Activated T-cell treated with anti-CD3 and anti-CD28 coated beads, Interleukin-2, amount 50 U/mL, for 1 hour (primary cell): ENCODE results near the gene TNFRSF21.
"Not testable (repeated sequence)": the region's sequence is repeated elsewhere in the genome, so short reads cannot be mapped to it uniquely, and the experiment has no call there.

Experiments
- DNase-seq: peaks from one replicate; pipeline ENCODE4 v3.0.0-alpha.2; 2020

The TNFRSF21 gene

DNA sequence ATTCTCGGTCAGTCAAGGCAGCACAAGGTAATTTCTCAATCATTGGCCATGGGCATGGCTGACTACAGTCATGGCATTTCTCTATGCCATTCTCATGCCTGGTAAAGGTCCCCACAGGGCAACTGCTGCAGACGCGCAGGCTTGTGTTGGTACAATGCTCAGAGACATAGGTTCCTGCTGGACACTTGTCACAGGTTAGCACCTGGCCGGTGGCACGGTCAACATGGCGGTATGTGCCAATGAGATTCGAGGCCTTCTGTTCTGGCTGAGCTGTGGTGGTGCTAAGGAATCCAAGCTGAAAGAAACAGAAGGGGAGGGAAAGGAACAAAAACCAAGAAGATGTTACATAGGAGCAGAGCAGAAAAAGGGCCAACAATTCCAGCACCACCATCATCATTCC, 23.4 kb downstream of the TNFRSF21 start:
- DNase-seq: no peak

- DNase-seq: no peak
Measured at GRCh38 chr6:47283993-47284392, 25.7 kb downstream of the TNFRSF21 start.

- DNase-seq: no peak
Measured at GRCh38 chr6:47278545-47278944, 31.2 kb downstream of the TNFRSF21 start.

GRCh38 chr6:47277702-47278101, 32.0 kb downstream of the TNFRSF21 start:
- DNase-seq: no peak

GRCh38 chr6:47276377-47276776, 33.3 kb downstream of the TNFRSF21 start:
- DNase-seq: no peak

DNA sequence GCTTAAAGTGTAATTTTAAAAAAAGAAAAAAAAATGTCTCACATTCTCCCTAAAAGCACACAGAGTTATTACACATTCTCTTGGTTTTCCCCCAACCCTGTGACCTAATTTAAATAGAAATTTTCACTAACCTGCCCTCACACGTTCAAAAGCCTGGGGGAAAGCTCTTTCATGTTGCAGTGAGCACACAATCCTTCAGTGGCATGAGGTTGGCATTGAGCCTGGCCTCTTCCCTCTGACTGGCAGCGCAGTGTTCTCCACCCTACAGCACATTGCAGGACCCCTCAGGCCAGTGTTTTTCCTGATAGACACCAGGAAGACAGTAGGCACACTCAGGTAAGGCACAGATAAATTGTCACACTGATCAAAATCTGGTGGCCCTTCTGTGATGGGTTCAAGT, 34.1 kb downstream of the TNFRSF21 start:
- no peak for DNase-seq

GRCh38 chr6:47275132-47275531, 34.6 kb downstream of the TNFRSF21 start:
- not testable (repeated sequence) for DNase-seq

GRCh38 chr6:47268572-47269187, 41.0 kb downstream of the TNFRSF21 start:
- DNase-seq: no peak

- DNase-seq: no peak
Measured at GRCh38 chr6:47267301-47267700, 42.4 kb downstream of the TNFRSF21 start.

GRCh38 chr6:47265971-47266370, 43.7 kb downstream of the TNFRSF21 start:
- no peak for DNase-seq

DNA sequence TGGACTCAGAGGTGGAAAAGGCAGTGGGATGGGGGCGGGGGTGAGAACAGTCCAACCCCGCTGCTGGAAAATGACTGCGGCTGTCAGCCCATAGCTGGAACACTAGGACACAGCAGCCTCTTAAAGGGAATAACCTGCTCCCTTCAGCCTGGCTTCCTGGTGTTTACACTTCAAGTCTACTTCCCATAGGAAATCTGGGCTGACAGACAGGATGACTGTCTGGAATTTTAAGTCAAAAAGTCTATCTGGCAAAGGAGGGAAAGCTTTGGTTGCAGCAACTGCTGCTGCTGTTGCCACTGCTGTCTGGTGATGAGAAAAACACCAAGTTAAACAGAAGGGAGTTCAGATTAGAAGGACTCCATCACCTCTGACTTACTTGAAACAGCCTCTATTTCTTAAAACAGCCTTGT, 44.9 kb downstream of the TNFRSF21 start:
- DNase-seq: no peak

- no peak for DNase-seq
Measured at GRCh38 chr6:47263268-47263667, 46.4 kb downstream of the TNFRSF21 start.

DNA sequence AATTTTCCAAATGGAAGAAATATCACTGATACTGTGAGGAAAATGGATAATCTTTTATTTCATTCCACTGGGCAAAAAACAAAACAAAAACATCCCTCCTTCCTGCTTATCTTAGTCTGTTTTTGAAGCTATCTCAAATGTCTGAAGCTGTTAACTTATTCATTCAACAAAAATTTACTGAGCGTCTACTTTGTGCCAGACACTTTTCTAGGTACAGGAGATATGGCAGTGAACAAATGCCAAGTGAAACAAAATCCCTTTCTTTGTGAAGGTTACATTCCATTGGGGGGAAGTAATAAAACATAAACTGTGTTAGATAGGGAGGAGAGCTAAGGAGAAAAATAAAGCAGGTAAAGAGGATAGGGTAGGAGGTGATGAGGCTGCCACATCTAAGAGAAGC, 47.5 kb downstream of the TNFRSF21 start:
- no peak for DNase-seq

DNA sequence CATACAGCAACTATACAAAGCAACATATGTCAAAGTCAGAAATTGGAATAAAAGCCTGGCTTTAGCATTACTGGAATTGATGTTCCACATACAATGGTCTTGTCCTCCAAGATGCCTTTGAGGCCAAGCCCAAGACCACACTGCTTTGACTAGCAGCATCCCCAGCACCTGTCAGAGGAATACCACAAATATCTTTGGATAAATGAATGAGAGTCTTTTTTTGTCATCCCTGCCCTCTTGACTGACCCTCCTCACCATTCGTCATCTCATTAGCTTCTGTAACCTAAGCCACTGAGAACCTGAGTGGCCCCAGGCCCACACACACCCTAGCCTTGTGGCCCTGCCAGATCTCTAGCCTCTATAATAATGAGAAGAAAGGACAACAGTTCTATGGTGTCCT, 48.5 kb downstream of the TNFRSF21 start:
- no peak for DNase-seq

- DNase-seq: no peak
Measured at GRCh38 chr6:47260021-47260420, 49.7 kb downstream of the TNFRSF21 start.

DNA sequence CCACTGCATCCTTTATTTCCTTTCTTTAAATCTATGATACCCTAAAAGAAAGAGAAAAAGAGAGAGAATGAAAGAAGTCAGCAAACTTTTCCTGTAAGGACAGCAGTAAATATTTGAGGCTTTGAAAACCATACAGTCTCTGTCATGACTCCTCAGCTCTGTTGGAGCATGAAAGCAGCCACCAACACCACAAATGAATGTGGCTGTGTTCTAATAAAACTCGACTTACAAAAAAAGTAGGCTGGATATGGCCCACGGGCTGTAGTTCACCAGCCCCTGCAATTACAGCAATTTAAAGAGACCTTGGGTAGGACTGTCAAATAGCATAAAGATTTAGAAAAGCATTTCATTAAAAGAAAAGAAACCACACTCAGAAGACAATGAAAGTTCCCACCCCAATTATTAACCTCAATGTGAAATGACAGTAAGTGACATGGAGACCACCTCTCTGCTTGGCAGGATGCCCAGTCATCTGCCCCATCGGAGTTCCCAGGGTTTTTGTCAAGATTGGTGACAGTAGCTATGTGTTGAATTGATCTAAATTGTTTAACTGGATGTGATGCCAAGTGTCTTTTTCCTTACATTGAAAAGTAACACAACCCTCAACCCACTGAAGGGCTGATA, 50.9 kb downstream of the TNFRSF21 start:
- DNase-seq: no peak

GRCh38 chr6:47256981-47257730, 52.5 kb downstream of the TNFRSF21 start:
- DNase-seq: no peak

DNA sequence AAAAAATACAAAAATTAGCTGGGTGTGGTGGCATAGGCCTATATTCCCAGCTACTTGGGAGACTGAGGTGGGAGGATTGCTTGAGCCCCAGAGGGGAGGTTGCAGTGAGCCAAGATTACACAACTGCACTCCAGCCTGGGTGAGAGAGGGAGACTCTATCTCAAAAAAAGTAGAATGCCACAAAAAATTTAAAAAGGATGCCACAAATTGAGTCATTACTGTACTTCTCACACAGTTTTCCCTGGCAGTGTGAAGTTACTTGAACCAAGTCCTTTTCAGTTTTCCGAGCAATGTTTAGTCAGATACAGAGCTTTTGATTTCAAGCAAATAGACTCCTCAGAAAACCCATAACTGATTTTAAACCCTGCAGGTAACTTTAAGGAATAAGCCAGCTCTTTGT, 53.3 kb downstream of the TNFRSF21 start:
- DNase-seq: no peak

GRCh38 chr6:47254906-47255305, 54.8 kb downstream of the TNFRSF21 start:
- DNase-seq: no peak

GRCh38 chr6:47254051-47254450, 55.7 kb downstream of the TNFRSF21 start:
- no peak for DNase-seq

- DNase-seq: no peak
Measured at GRCh38 chr6:47253136-47253535, 56.6 kb downstream of the TNFRSF21 start.

DNA sequence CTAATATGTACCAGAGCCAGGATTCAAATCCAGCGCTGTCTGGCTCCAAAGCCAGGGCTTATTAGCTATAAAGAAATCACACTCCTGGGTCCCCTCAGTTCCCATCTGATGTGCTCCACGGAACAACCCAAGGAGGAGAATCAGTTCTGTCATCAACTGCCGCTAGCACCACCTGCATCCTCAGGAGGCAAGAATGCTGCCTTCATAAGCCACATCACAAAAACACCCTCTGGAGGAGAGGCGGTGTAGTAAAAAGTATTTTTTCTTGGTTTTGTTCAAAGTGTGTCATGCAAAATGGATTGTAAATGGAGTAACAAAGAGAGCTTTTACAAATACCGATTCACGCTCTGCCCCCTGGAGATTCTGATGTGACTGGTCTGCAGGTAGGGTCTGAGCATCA, 57.1 kb downstream of the TNFRSF21 start:
- no peak for DNase-seq

- DNase-seq: no peak
Measured at GRCh38 chr6:47251396-47251795, 58.3 kb downstream of the TNFRSF21 start.

GRCh38 chr6:47250302-47250701, 59.4 kb downstream of the TNFRSF21 start:
- DNase-seq: no peak
